ENCODE results near the gene ZNF235. TPM values are rescaled to one million over a fixed set of nuclear protein-coding genes. Genes with fewer than 3 reads are reported as not detected.

Gene ZNF235
- polyA plus RNA-seq, 1 experiment: 1.3 TPM

- Histone ChIP-seq H3K27me3 (ENCODE audit: control insufficient read depth, insufficient read depth, low read length) (no peaks in the 10 kb centered on the region), H3K36me3 (ENCODE audit: control insufficient read depth, insufficient read depth, low read length) (peaks cover 21% of the 10 kb centered on the region), H3K4me3 (ENCODE audit: low read depth, low read length) (no peak overlapping the region)
- DNase-seq (ENCODE audit: low read depth): no peak
- ChIA-PET POLR2A (no interaction called here), CTCF (interaction anchor here (0.9 kb wide), 1 partner anchor 14 kb away, joined by 3 read pairs; no protein-coding TSS in a partner anchor)
- no peak for TF ChIP-seq CTCF (IDR thresholded peaks at IDR 0.05; ENCODE audit: insufficient read depth, low read depth, low read length)
Observed at GRCh38 chr19:44332145-44332544, 27.3 kb upstream of the ZNF235 start.

GRCh38 chr19:44315883-44316282 lies 11.1 kb upstream of the ZNF235 start:
- no peaks in the 10 kb centered on the region for H3K36me3 ChIP-seq (ENCODE audit: control insufficient read depth, insufficient read depth, low read length)
- ChIA-PET CTCF (no interaction called here), POLR2A (no interaction called here)
- no peaks in the 10 kb centered on the region for H3K27me3 ChIP-seq (ENCODE audit: control insufficient read depth, insufficient read depth, low read length)
- no peak overlapping the region for H3K4me3 ChIP-seq (ENCODE audit: low read depth, low read length)
- DNase-seq (ENCODE audit: low read depth): no peak
- TF ChIP-seq CTCF (IDR thresholded peaks at IDR 0.05; ENCODE audit: insufficient read depth, low read depth, low read length): no peak

GRCh38 chr19:44313231-44313630 lies 8.4 kb upstream of the ZNF235 start:
- no peaks in the 10 kb centered on the region for H3K36me3 ChIP-seq (ENCODE audit: control insufficient read depth, insufficient read depth, low read length)
- no peak overlapping the region for H3K4me3 ChIP-seq (ENCODE audit: low read depth, low read length)
- ChIA-PET POLR2A (no interaction called here), CTCF (no interaction called here)
- no peak for DNase-seq (ENCODE audit: low read depth)
- TF ChIP-seq CTCF (IDR thresholded peaks at IDR 0.05; ENCODE audit: insufficient read depth, low read depth, low read length): no peak
- no peaks in the 10 kb centered on the region for H3K27me3 ChIP-seq (ENCODE audit: control insufficient read depth, insufficient read depth, low read length)

GRCh38 chr19:44308011-44308410 lies 3.2 kb upstream of the ZNF235 start:
- no peak for DNase-seq (ENCODE audit: low read depth)
- TF ChIP-seq CTCF (IDR thresholded peaks at IDR 0.05; ENCODE audit: insufficient read depth, low read depth, low read length): no peak
- no peaks in the 10 kb centered on the region for H3K36me3 ChIP-seq (ENCODE audit: control insufficient read depth, insufficient read depth, low read length)
- POLR2A ChIA-PET: no interaction called here
- H3K4me3 ChIP-seq (ENCODE audit: low read depth, low read length): no peak overlapping the region
- CTCF ChIA-PET: no interaction called here
- no peaks in the 10 kb centered on the region for H3K27me3 ChIP-seq (ENCODE audit: control insufficient read depth, insufficient read depth, low read length)

GRCh38 chr19:44306283-44306682 lies 1.5 kb upstream of the ZNF235 start:
- CTCF ChIA-PET: no interaction called here
- H3K36me3 ChIP-seq (ENCODE audit: control insufficient read depth, insufficient read depth, low read length): no peaks in the 10 kb centered on the region
- no peaks in the 10 kb centered on the region for H3K27me3 ChIP-seq (ENCODE audit: control insufficient read depth, insufficient read depth, low read length)
- no peak for DNase-seq (ENCODE audit: low read depth)
- POLR2A ChIA-PET: no interaction called here
- no peak overlapping the region for H3K4me3 ChIP-seq (ENCODE audit: low read depth, low read length)
- TF ChIP-seq CTCF (IDR thresholded peaks at IDR 0.05; ENCODE audit: insufficient read depth, low read depth, low read length): no peak

All from BJ (cell line).